NCI-H446 treated with DMSO at 0.1 percent for 48 hours (cell line): ENCODE results near the gene MRLN.

Experiments used
- DNase-seq: peaks from one replicate; lab custom pipeline; 2025; lab: John Stamatoyannopoulos, UW

Gene MRLN

DNA sequence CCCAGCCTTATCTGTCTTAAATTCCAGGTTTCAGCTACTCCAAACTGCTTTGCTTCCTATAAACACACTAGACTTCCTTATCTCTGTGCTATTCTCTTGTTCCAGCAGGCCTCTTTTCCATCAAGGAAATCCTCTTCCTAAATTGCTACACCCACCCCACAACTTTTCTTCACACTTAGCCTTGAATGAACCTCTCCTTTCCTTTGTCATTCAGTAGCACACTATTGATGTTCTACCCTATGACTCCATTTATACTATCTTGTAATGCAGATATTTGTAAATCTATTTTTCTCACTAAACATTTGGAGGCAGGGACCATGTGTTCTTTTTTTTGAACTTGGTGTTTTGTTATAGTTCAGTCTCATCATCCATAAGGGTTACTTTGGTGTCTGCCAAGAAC is 47.3 kb downstream of the MRLN start:
- no peak for DNase-seq

DNA sequence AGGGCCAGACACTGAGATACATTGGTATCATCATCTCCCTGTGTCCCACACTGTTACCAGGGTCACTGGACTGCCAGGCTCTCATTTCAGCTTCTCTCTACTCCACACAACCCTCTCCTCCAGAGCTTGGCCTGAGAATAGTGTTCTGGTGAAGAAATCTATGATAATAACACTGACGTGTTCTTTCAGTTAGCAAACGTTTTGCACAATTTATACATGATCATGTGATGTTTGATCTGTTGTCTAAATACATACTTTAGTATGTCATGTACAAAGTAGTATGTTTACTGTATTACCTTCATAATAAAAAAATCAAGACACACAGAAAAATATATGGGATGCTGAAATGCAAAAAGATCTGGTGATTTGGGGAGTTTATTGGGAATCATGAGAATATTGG is 48.6 kb downstream of the MRLN start:
- no peak for DNase-seq

DNA sequence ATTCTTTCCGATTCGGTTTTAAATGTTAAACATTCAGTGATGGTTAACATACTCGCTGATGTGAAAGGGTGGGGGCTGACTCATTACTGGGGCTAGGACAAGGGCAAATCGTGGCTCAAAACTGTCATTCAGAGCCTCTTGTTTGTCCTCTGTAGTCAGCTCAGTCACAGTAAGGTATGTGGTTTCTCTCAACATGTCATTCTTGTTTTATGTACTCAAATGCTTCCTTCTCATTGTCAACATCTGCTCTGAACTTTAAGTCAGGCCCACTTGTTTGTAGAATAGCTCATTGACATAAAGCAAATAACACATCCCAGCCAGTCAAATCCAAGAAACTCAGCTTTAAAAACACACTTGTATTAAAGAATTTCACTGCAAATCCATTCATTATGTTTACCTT is 50.9 kb downstream of the MRLN start:
- DNase-seq, result no peak

DNA sequence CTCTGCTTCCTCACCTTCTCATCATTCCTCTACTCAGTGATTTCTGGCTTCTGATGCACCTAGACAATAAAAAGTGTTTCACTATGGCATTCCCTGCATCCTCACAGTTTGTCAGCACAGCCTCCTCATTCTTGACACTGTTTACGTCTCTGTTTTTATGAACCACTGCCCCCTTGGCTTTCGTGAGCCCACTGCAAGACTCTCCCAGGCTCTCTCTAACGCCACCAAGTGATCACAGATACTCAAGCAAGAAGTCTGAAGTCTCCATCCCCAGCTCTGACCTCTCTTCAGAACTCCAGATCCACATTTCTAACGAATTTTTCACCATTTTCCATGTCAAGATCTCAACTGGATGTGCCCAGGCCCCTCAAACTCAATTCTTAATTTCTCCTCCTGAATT is 52.5 kb downstream of the MRLN start:
- no peak for DNase-seq

DNA sequence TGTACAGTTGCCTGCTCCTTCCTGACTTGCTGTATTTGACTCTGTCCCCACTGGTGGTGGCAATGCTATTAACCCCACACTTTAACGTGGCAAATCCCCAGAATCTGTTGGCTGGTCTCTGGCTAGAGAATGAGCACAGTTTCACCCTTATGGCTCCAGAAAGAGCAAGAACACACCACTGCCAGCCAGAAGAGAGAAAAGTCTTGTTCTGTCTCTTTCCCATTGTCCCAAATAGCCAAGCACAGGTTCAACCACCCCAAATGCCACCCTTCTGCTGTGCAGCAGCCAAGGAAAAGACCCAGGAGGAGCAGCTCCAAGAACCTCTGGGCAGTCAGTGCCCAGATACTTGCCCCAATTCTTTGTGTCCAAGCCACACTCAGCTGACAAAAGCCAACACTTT is 54.9 kb downstream of the MRLN start:
- no peak for DNase-seq

DNA sequence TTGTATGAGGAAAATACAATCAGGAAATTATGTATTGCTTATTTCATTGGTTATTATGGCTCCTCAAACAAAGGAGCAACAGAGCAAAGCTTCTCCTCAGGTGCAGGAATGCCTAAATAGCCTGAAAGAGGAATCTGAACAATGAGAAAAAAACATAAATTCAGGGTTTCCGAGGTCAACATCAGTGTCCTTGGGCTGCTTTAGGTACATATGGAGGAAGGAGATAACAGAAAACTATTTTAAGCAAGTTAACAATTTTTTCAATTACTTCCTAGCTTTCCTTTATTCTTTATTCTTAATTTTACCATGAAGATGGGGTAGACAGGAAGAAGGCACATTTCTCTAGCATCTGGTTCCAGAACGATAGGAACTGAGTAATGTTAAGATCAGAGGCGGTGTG is 57.6 kb downstream of the MRLN start:
- no peak for DNase-seq

DNA sequence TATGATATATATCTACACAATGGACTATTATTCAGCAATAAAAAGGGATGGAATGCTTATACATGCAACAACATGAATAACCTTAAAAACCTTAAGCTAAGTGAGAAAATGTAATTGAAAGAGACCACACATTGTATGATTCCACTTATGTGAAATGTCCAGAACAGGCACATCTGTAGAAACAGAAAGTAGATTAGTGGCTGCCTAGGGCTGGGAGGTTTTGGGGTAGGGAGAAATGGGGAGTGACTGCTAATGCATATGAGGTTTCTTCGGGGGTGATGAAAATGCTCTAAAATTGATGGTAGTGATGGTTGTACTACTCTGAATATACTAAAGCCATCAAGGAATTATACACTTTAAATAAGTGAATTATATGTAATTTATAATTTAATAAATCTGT is 58.3 kb downstream of the MRLN start:
- no peak for DNase-seq

DNA sequence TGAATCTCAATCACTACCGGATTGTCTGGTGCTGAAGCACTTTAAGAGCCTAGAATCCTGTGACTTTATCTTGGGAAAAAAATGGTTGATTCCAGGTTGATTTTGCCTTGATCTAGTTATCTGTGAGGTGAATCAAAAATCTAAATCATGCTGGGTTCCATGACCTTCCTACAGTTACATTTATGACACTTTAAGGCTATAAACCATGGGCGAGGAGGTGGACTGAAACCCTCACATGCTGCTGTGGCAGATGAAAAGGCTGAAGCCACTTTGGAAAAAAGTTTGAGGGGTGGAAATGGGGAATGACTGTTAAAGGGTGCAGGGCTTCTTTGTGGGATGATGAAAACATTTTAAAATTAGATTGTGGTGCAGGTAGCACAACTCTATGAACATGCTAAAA is 61.1 kb downstream of the MRLN start:
- DNase-seq, result no peak

DNA sequence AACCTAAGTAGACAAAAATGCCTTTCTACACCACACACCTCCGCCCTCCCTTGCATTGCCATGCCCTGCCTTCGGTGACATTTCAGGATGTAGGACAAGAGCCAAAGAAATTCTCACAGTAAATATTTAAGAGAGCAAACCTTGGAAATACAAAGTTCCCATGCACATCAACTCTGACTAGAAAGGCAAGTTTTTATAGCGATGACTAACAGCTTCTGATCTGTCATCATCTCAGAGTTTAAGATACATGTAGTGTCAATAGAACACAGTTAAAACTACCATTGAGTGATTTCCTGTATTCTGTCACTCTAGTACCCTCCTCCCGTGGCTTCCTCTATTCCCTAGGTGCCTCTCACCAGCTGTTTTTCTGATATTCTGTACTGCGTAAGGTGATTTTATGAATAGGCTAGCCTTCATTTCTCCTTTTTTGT is 64.3 kb downstream of the MRLN start:
- DNase-seq, result no peak

DNA sequence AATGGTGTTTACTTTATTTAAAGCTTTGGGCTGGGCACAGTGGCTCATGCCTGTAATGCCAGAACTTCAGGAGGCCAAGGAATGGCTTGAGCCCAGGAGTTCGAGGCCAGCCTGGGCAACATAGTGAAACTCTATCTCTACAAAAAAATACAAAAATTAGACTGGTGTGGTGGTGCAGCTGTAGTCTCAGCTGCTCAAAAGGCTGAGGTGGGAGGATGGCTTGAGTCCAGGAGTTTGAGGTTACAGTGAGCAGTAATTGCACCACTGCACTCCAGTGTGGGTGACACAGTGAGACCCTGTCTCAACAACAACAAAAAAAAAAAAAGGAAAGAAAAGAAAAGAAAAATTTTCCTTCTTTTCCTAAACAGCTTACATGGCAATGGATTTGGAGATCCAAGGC is 65.6 kb downstream of the MRLN start:
- DNase-seq, result no peak
